Cardiac muscle cell (in vitro differentiated cells and primary cell): ENCODE results near the gene PRSS8. TPM values are rescaled to one million over a fixed set of nuclear protein-coding genes. Genes with fewer than 3 reads are reported as not detected.
"Not testable (repeated sequence)": the region's sequence is repeated elsewhere in the genome, so short reads cannot be mapped to it uniquely, and the experiment has no call there.

ENCODE experiments used
- DNase-seq, 2 donors: peaks; one replicate each; pipeline versions ENCODE4 v3.0.0 to v3.0.0-alpha.2; 2010 to 2017; ENCODE audit warnings: low read depth in 1 of 2, low spot score in 1 of 2
- H3K27ac ChIP-seq: fragments of 200-600 bp; sonication (generic); 2 replicates; pipeline ENCODE4 v1.5.1; 2016
- H3K27me3 ChIP-seq: fragments of 200-600 bp; sonication (generic); 2 replicates; pipeline ENCODE4 v1.6.0; 2016; ENCODE audit warnings: control low read depth
- H3K36me3 ChIP-seq: fragments of 200-600 bp; sonication (generic); 2 replicates; pipeline ENCODE4 v1.5.1; 2016; ENCODE audit warnings: control low read depth
- H3K4me1 ChIP-seq: fragments of 200-600 bp; sonication (generic); 2 replicates; pipeline ENCODE4 v1.8.1; 2017; ENCODE audit warnings: low read depth, mild to moderate bottlenecking, mixed run types
- H3K4me3 ChIP-seq: fragments of 200-600 bp; sonication (generic); 2 replicates; pipeline ENCODE4 v1.5.1; 2016; ENCODE audit warnings: mild to moderate bottlenecking
- H3K9me3 ChIP-seq: fragments of 200-600 bp; sonication (generic); 2 replicates; pipeline ENCODE4 v1.5.1; 2017; ENCODE audit warnings: low read depth, mild to moderate bottlenecking, control low read depth
- CTCF ChIP-seq: IDR thresholded peaks from 2 replicates; pipeline ENCODE4 v1.5.1; 2012; ENCODE audit warnings: low read depth, mild to moderate bottlenecking, low read length
- polyA plus RNA-seq: library from polyadenylated mRNA; unstranded; fragments of >200 nt; fragmentation: Nextera tagmentation; extraction: Ambion mirVana; gene quantifications from 2 replicates; pipeline ENCODE4 v1.2.1, GENCODE V29; 2016
- total RNA-seq: library from RNA; depleted of rRNA; stranded (reverse); fragments of >200 nt; gene quantifications from 2 replicates; pipeline ENCODE4 v1.2.3, GENCODE V29; 2016

Gene PRSS8
- total and polyA plus RNA-seq, 2 experiments from 2014 or later, result 11.6 to 22.5 TPM

- H3K9me3 ChIP-seq, result no peaks in the 10 kb centered on the region
- no peak overlapping the region for H3K4me3 ChIP-seq
- no peaks in the 10 kb centered on the region for H3K27me3 ChIP-seq
- no peak overlapping the region for H3K27ac ChIP-seq
- TF ChIP-seq CTCF, result no peak
- no peak for DNase-seq
- H3K4me1 ChIP-seq, result no peaks in the 10 kb centered on the region
- peaks cover 23% of the 10 kb centered on the region for H3K36me3 ChIP-seq
Measured at GRCh38 chr16:31107465-31107867, 28.1 kb downstream of the PRSS8 start.

GRCh38 chr16:31106509-31107464, 28.7 kb downstream of the PRSS8 start:
- Histone ChIP-seq H3K36me3 (peaks cover 17% of the 10 kb centered on the region), H3K27ac (no peak overlapping the region), H3K4me1 (no peaks in the 10 kb centered on the region), H3K9me3 (no peaks in the 10 kb centered on the region), H3K4me3 (no peak overlapping the region), H3K27me3 (no peaks in the 10 kb centered on the region)
- no peak for TF ChIP-seq CTCF
- no peak for DNase-seq

- H3K27me3 ChIP-seq, result no peaks in the 10 kb centered on the region
- H3K4me1 ChIP-seq, result no peaks in the 10 kb centered on the region
- H3K27ac ChIP-seq, result no peak overlapping the region
- H3K4me3 ChIP-seq, result no peak overlapping the region
- no peaks in the 10 kb centered on the region for H3K9me3 ChIP-seq
- DNase-seq, result peak; percentile 79 to 81
- TF ChIP-seq CTCF, result peak; percentile 79
- peaks cover 10% of the 10 kb centered on the region for H3K36me3 ChIP-seq
Measured at GRCh38 chr16:31105677-31106213, 29.8 kb downstream of the PRSS8 start.

- H3K9me3 ChIP-seq, H3K27ac ChIP-seq, H3K36me3 ChIP-seq, H3K4me3 ChIP-seq, H3K27me3 ChIP-seq, H3K4me1 ChIP-seq: not testable (repeated sequence)
- DNase-seq, result peak in 1 of 2 donors; percentile 24
Measured at GRCh38 chr16:31100876-31101641, 34.5 kb downstream of the PRSS8 start.

- H3K4me3 ChIP-seq, result no peak overlapping the region
- no peaks in the 10 kb centered on the region for H3K36me3 ChIP-seq
- H3K9me3 ChIP-seq, result no peaks in the 10 kb centered on the region
- H3K4me1 ChIP-seq, result no peaks in the 10 kb centered on the region
- no peak overlapping the region for H3K27ac ChIP-seq
- DNase-seq, result peak in 1 of 2 donors; percentile 20
- H3K27me3 ChIP-seq, result no peaks in the 10 kb centered on the region
- no peak for TF ChIP-seq CTCF
Measured at GRCh38 chr16:31099860-31100638, 35.5 kb downstream of the PRSS8 start.
